GM12874 (cell line): ENCODE measurements around the gene NATD1.

Experiments used
- CTCF ChIP-seq: IDR thresholded peaks from 2 replicates; pipeline ENCODE4 v1.5.1; 2011; ENCODE audit warnings: low read depth, mild to moderate bottlenecking, control low read depth, low read length, moderate library complexity; ENCODE audit not compliant: insufficient read depth

NATD1 gene

GRCh38 chr17:21218831-21219380 is 34.3 kb downstream of the NATD1 start:
- TF ChIP-seq CTCF, result no peak

- no peak for TF ChIP-seq CTCF
Observed at GRCh38 chr17:21218101-21218500, 35.1 kb downstream of the NATD1 start.

- no peak for TF ChIP-seq CTCF
Observed at GRCh38 chr17:21217346-21217745, 35.9 kb downstream of the NATD1 start.

GRCh38 chr17:21215935-21216334 is 37.3 kb downstream of the NATD1 start:
- TF ChIP-seq CTCF, result no peak

GRCh38 chr17:21214777-21215541 is 38.3 kb downstream of the NATD1 start:
- no peak for TF ChIP-seq CTCF

- TF ChIP-seq CTCF, result 0 out of 2 replicates have a peak, but pooled peaks have one; percentile 10
Observed at GRCh38 chr17:21214015-21214776, 39.0 kb downstream of the NATD1 start, which contains the start of gene TMEM11. TMEM11 (minus strand) TSS chr17:21214161; CDS start chr17:21214152, 9 bp downstream.

- TF ChIP-seq CTCF, result no peak
Observed at GRCh38 chr17:21213638-21214014, 39.6 kb downstream of the NATD1 start.
